Ovary (tissue), 9 donors: ENCODE data around the gene P2RX1. TPM values are rescaled to one million over a fixed set of nuclear protein-coding genes. Genes with fewer than 3 reads are reported as not detected.
A peak's percentile ranks its signal among the peaks of the same experiment; 100 is the strongest.

ENCODE experiments used
- DNase-seq, 5 donors: peaks; one replicate each; pipeline ENCODE4 v3.0.0-alpha.2; 2019 to 2020
- H3K27ac ChIP-seq, 2 donors: fragments of 200-600 bp; one replicate each; pipeline versions ENCODE4 v1.5.1 to v1.8.0; 2019 to 2022
- H3K27me3 ChIP-seq: fragments of 200-600 bp; one replicate; pipeline ENCODE4 v1.8.0; 2022
- H3K36me3 ChIP-seq: fragments of 200-600 bp; sonication (generic); one replicate; pipeline ENCODE4 v1.5.1; 2019
- H3K4me1 ChIP-seq: one replicate; pipeline ENCODE4 v1.8.1; 2013; ENCODE audit warnings: mild to moderate bottlenecking, moderate library complexity; ENCODE audit not compliant: insufficient read depth
- H3K4me3 ChIP-seq: fragments of 200-600 bp; sonication (generic); one replicate; pipeline ENCODE4 v1.5.1; 2017
- H3K9me3 ChIP-seq, 2 donors: fragments of 200-600 bp in 1 of 2; sonication (generic) in 1 of 2; one replicate each; pipeline versions ENCODE4 v1.5.1 to v1.8.1; 2013 to 2019; ENCODE audit warnings: mild to moderate bottlenecking in 1 of 2, moderate library complexity in 1 of 2
- EP300 ChIP-seq: sonication (generic); formaldehyde crosslinking; IDR thresholded peaks from one replicate; pipeline ENCODE4 v1.6.1; 2017; ENCODE audit warnings: antibody characterized with exemption
- POLR2A ChIP-seq: fragments of 450-650 bp; IDR thresholded peaks from one replicate; pipeline ENCODE4 v1.6.1; 2017; ENCODE audit warnings: antibody characterized with exemption, mild to moderate bottlenecking, moderate library complexity
- WGBS, 3 donors: extraction: QIAGEN DNeasy Blood & Tissue Kit in 1 of 3; methylation state at CpG; one replicate each; pipeline versions ENCODE4 v1.1.5 to v1.1.7; 2013 to 2017; 5-methylcytosine and 5-hydroxymethylcytosine counted together
- intact Hi-C, 4 donors: fragments of 100-400 bp; cut with DNase I; formaldehyde crosslinking; loops; one replicate each; pipeline versions ENCODE4 v1.11.0 to v1.15.1; 2022 to 2023
- polyA plus RNA-seq, 2 donors: library from polyadenylated mRNA; stranded (reverse); fragments of 200-250 nt in 1 of 2; fragments of 350-450 nt in 1 of 2; fragmentation: Illumina TruSeq in 1 of 2; extraction: RNeasy Lipid Tissue Mini Kit (QIAGEN cat#74804) in 1 of 2; gene quantifications; one replicate each; pipeline ENCODE4 v1.2.3, GENCODE V29; 2013 to 2014
- total RNA-seq, 7 donors: library from RNA; depleted of rRNA in 2 of 7; stranded (reverse); fragments of >200 nt in 2 of 7; fragmentation: NEBNext Ultra II Directional in 3 of 7; extraction: Animal tissue kit (Norgen Biotek cat#: 25700) in 3 of 7; gene quantifications; one replicate each; pipeline versions ENCODE4 v1.1.0 to v1.2.4, GENCODE V29; 2016 to 2023
- TF ChIP-seq, protein P1 (sequence below), 3 donors: fragments of 450-650 bp in 2 of 3; fragments of 200-600 bp in 1 of 3; IDR thresholded peaks; one replicate each; pipeline versions ENCODE4 v1.5.1 to v1.8.0; 2016 to 2022; ENCODE audit warnings: antibody characterized with exemption in 3 of 3, mild to moderate bottlenecking in 1 of 3
- donor health status: DM: no; HTN: no; CAD: no; lungs with moderate emphysema.
- donor health status: DM: no; HTN: no; CAD: no.
- donor health status: Bipolar disorder and iron deficiency.
- donor health status: DM: yes; HTN: yes; CAD: no.
- donor health status: DM: no; HTN: no; CAD: no.
- donor health status: DM: yes; HTN: yes; CAD: no.

P2RX1 gene
- total and polyA plus RNA-seq, 9 donors = 0.24 to 4.6 (median 0.99) TPM

DNA sequence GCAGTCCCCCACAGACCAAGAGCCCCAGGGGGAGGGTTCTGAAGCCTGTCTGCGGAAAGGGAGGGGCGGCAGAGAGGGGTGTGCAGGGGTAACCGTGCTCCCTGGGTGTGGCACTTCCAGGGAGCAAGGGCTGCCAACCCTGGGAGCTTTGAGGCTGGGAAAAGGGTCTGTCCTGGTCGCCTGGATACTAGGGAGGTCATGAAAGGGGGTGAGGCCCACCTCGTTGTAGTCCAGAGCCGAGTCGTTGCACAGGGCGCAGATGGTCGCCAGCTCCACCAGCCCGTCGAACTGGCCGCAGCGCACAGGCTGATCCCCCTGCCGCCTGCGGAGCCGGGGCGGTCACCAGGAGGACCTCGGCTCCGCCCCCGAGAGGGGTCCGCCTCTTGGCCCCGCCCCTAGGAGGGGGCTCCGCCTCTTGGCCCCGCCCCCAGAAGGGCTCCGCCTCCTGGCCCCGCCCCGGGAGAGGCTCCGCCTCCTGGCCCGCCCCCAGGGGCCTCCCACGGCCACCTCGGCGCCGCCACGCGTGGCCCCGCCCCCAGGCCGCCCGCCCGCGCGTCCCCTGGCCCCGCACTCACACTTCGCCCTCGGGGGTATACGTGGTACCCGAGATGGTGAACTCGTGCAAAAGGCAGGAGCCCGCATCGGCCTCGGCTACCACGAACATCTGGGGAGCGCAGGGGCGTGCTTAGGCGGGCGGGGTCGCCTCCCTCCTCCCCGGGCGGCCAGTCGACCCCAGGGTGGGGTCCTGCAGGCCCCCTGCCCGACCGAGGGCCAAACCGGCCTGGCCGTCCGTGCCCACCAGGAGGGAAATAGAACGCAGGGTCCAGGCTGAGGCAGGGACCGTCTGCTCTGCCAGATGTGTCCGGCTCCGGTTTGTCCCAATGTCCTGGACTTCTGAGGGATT, 28.5 kb upstream of the P2RX1 start:
- intact Hi-C loops = no loop called here
- peak; percentile 79 to 94 (median 91) for DNase-seq
- H3K4me3 ChIP-seq = peak overlapping the region; percentile 33

DNA sequence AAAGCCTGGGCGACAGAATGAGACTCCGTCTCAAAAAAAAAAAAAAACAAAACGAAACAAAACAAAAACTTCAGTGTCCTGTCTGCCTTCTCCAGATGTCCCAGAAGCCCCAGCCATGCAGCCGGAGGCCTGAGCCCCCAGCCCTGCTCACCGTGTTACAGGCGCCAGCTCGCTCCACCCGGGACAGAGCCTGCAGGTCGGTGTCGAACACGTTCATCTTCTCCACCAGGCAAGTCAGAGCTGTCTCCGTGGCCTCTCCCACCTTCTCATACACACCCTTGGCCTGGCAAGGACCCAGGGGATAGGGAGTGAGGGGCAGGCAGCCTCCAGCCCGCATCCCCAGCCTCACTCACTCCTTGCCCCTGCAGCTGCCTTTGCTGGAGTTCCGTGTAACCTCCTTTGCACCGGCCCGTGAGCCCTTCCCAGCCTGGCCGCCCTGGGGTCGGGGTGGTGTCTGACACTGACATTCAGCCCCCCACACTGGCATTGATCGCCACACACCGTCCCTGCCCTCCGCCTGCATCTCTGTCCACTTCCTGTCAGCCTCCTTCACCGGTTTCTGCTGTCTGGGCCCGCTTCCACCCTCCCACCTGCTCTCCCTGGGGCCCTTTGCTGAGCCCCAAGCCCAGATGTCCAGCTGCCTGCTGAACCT, 27.1 kb upstream of the P2RX1 start:
- DNase-seq = no peak

More for the DNA sequence above, 28.5 kb upstream of the P2RX1 start:
- H3K27me3 ChIP-seq = no peaks in the 10 kb centered on the region
- H3K27ac ChIP-seq = peak overlapping the region in 1 of 2 donors; percentile 79
- H3K4me1 ChIP-seq = peaks cover 4% of the 10 kb centered on the region
- no peaks in the 10 kb centered on the region for H3K9me3 ChIP-seq
- TF ChIP-seq, protein P1, sequence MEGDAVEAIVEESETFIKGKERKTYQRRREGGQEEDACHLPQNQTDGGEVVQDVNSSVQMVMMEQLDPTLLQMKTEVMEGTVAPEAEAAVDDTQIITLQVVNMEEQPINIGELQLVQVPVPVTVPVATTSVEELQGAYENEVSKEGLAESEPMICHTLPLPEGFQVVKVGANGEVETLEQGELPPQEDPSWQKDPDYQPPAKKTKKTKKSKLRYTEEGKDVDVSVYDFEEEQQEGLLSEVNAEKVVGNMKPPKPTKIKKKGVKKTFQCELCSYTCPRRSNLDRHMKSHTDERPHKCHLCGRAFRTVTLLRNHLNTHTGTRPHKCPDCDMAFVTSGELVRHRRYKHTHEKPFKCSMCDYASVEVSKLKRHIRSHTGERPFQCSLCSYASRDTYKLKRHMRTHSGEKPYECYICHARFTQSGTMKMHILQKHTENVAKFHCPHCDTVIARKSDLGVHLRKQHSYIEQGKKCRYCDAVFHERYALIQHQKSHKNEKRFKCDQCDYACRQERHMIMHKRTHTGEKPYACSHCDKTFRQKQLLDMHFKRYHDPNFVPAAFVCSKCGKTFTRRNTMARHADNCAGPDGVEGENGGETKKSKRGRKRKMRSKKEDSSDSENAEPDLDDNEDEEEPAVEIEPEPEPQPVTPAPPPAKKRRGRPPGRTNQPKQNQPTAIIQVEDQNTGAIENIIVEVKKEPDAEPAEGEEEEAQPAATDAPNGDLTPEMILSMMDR (IDR thresholded peaks at IDR 0.05) = no peak
- TF ChIP-seq EP300 (no peak), POLR2A (no peak)
- WGBS, 3 donors = 10 to 29% (median 20%) methylated on average over 46 to 68 of the region's 68 CpGs
- H3K36me3 ChIP-seq = no peaks in the 10 kb centered on the region

DNA sequence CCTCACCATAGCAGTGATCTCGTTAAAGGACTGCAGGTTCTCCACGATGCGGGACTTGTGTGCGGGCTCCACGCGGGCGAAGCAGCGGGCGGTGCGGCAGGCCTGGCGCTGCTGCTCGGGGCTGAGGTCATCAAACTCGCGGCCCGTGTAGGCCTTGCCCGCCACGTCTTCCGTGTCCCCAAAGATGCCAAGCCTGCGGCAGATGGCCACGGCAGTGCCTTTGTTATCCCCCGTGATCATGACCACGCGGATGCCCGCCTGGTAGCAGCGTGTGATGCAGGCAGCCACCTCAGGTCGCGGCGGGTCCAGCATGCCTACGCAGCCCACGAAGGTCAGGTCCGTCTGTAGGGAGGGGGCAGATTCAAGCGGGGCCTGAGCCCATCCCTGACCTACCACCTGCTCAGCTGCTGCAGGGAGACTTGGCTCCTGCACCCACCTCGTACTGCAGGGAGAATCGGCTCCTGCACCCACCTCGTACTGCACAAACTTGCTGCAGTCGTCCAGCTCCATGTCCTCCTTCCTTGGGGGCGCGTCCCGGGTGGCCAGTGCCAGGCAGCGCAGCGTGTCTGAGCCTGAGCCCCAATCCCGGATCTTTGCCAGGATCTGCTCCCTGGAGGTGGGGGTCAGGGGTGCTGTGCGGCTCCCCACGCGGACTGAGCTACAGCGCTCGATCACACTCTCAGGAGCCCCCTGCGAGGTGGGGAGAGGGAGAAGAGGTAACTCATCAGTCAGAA, 24.9 kb upstream of the P2RX1 start:
- DNase-seq = no peak
- Histone ChIP-seq H3K4me3 (no peak overlapping the region), H3K27ac (no peak overlapping the region), H3K36me3 (no peaks in the 10 kb centered on the region), H3K9me3 (no peaks in the 10 kb centered on the region), H3K4me1 (peaks cover 4% of the 10 kb centered on the region), H3K27me3 (no peaks in the 10 kb centered on the region)
- intact Hi-C loops = no loop called here
- 89 to 93% (median 91%) methylated on average over 47 to 48 of the region's 48 CpGs for WGBS, 3 donors
- TF ChIP-seq POLR2A (no peak), EP300 (no peak)
- TF ChIP-seq, protein P1 (IDR thresholded peaks at IDR 0.05) = no peak

More for the DNA sequence above, 27.1 kb upstream of the P2RX1 start:
- intact Hi-C loops = no loop called here
- Histone ChIP-seq H3K36me3 (no peaks in the 10 kb centered on the region), H3K4me1 (peaks cover 4% of the 10 kb centered on the region), H3K9me3 (no peaks in the 10 kb centered on the region), H3K4me3 (no peak overlapping the region), H3K27ac (no peak overlapping the region), H3K27me3 (no peaks in the 10 kb centered on the region)
- TF ChIP-seq, protein P1 (IDR thresholded peaks at IDR 0.05) = no peak
- no peak for TF ChIP-seq POLR2A
- TF ChIP-seq EP300 = no peak
- WGBS, 3 donors = 76 to 84% (median 84%) methylated on average over 23 of the region's 23 CpGs

DNA sequence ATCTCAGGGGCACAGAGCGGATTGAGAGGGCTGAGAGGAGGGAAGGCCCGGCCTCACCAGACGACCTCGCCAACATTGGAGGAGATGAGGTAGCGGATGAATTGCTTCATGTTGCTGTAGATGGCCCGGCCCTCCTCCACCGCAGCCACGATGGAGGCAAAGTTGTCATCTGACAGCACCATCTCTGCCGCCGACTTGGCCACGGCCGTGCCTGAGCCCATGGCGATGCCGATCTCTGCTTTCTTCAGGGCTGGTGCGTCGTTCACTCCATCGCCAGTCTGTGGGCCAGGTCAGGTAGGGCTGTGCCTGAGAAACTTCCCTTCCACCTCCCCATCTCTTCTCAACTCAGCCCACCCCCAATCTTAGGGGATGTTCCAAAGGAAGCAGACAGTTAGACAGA, 21.1 kb upstream of the P2RX1 start:
- TF ChIP-seq POLR2A = no peak
- TF ChIP-seq, protein P1 (IDR thresholded peaks at IDR 0.05) = no peak
- no peak for TF ChIP-seq EP300
- H3K4me3 ChIP-seq = no peak overlapping the region
- intact Hi-C loops = no loop called here
- DNase-seq = no peak
- WGBS, 3 donors = 95 to 97% (median 95%) methylated on average over 17 of the region's 17 CpGs
- no peaks in the 10 kb centered on the region for H3K9me3 ChIP-seq
- H3K27me3 ChIP-seq = no peaks in the 10 kb centered on the region
- no peaks in the 10 kb centered on the region for H3K4me1 ChIP-seq
- H3K27ac ChIP-seq = no peak overlapping the region
- no peaks in the 10 kb centered on the region for H3K36me3 ChIP-seq
